B cell (primary cell): Measurements from ENCODE around the gene ATG7. TPM values are rescaled to one million over a fixed set of nuclear protein-coding genes. Genes with fewer than 3 reads are reported as not detected.

Source experiments
- ATAC-seq: fragments of 200-7000 bp; cut with Tn5 transposase; one replicate; pipeline ENCODE4 v1.10.0; 2021; ENCODE audit warnings: low read depth, mild to moderate bottlenecking, moderate number of reproducible peaks, moderate library complexity
- CTCF ChIA-PET: fragments of 350-600 bp; sonication (Branson Sonifier 250); formaldehyde crosslinking; loops from one replicate; lab custom pipeline; 2021; ENCODE audit warnings: antibody characterized with exemption, inconsistent platforms; lab: Charles Lee
- POLR2A ChIA-PET: fragments of 350-600 bp; sonication (Branson Sonifier 250); formaldehyde crosslinking; loops from one replicate; lab custom pipeline; 2021; ENCODE audit warnings: antibody characterized with exemption; lab: Charles Lee
- DNase-seq: peaks from one replicate; pipeline ENCODE4 v3.0.0; 2013
- H2AFZ ChIP-seq: 2 replicates; pipeline ENCODE4 v1.6.1; 2012; ENCODE audit warnings: mild to moderate bottlenecking, low read depth, low read length; ENCODE audit not compliant: insufficient read depth, poor library complexity, severe bottlenecking
- H3K27ac ChIP-seq, 2 donors: 1 replicate in 1 of 2; 2 replicates in 1 of 2; pipeline ENCODE4 v1.5.1; 2012 to 2013; ENCODE audit warnings: low read length in 2 of 2, mild to moderate bottlenecking in 2 of 2, moderate library complexity in 1 of 2
- H3K27me3 ChIP-seq, 4 experiments: fragments of 200-600 bp in 1 of 4; sonication (generic) in 1 of 4; replicated peaks in 1 of 4; 1 replicate in 2 of 4; 2 replicates in 2 of 4; pipeline versions ENCODE4 v1.6.1 to v1.7.0; 2013 to 2016; ENCODE audit warnings: low read length in 3 of 4, mild to moderate bottlenecking in 2 of 4, mixed read lengths in 1 of 4, moderate library complexity in 1 of 4; ENCODE audit not compliant: insufficient read depth in 4 of 4, control insufficient read depth in 3 of 4; ENCODE audit errors: control extremely low read depth in 1 of 4
- H3K36me3 ChIP-seq, 2 experiments: replicated peaks in 1 of 2; 1 replicate in 1 of 2; 2 replicates in 1 of 2; pipeline versions ENCODE4 v1.6.1 to v1.7.1; 2013; ENCODE audit warnings: low read length in 1 of 2; ENCODE audit not compliant: insufficient read depth in 2 of 2, control insufficient read depth in 1 of 2; ENCODE audit errors: control extremely low read depth in 1 of 2, extremely low read depth in 1 of 2
- H3K4me1 ChIP-seq, 2 donors: fragments of 200-600 bp in 1 of 2; sonication (generic) in 1 of 2; 1 replicate in 1 of 2; 2 replicates in 1 of 2; pipeline versions ENCODE4 v1.5.1 to v1.6.1; 2013 to 2017; ENCODE audit warnings: low read length in 2 of 2; ENCODE audit not compliant: control insufficient read depth in 2 of 2, insufficient read depth in 2 of 2
- H3K4me2 ChIP-seq: replicated peaks from 2 replicates; pipeline ENCODE3; 2012; ENCODE audit warnings: mild to moderate bottlenecking, low read depth, low read length; ENCODE audit not compliant: poor library complexity, severe bottlenecking
- H3K4me3 ChIP-seq, 5 experiments: fragments of 200-600 bp in 1 of 5; sonication (generic) in 1 of 5; 1 replicate in 3 of 5; 2 replicates in 2 of 5; pipeline versions ENCODE4 v1.5.1 to v1.7.0; 2011 to 2016; ENCODE audit warnings: low read length in 4 of 5, mild to moderate bottlenecking in 4 of 5, low read depth in 2 of 5, control low read depth in 1 of 5, moderate library complexity in 1 of 5; ENCODE audit not compliant: insufficient read depth in 1 of 5; ENCODE audit errors: control extremely low read depth in 1 of 5, extremely low read depth in 1 of 5
- H3K79me2 ChIP-seq: fragments of 200-600 bp; sonication (generic); one replicate; pipeline ENCODE4 v1.6.0; 2016; ENCODE audit warnings: low read length; ENCODE audit not compliant: control insufficient read depth, insufficient read depth
- H3K9ac ChIP-seq: fragments of 200-600 bp; sonication (generic); 2 replicates; pipeline ENCODE4 v1.6.1; 2017; ENCODE audit warnings: mild to moderate bottlenecking, low read length, moderate library complexity
- H3K9me3 ChIP-seq, 3 donors: one replicate each; pipeline versions ENCODE4 v1.6.1 to v1.7.1; 2013; ENCODE audit warnings: low read length in 2 of 3; ENCODE audit not compliant: control insufficient read depth in 2 of 3, insufficient read depth in 1 of 3; ENCODE audit errors: control extremely low read depth in 1 of 3
- H4K20me1 ChIP-seq: 2 replicates; pipeline ENCODE4 v1.6.0; 2012; ENCODE audit warnings: mild to moderate bottlenecking, low read length; ENCODE audit not compliant: insufficient read depth, control insufficient read depth, poor library complexity, severe bottlenecking
- H3K27ac Mint-ChIP-seq: one replicate; pipeline ENCODE4 v1.8.0; 2021; ENCODE audit warnings: mixed read lengths
- H3K27me3 Mint-ChIP-seq: one replicate; pipeline ENCODE4 v1.8.0; 2021; ENCODE audit warnings: mixed read lengths
- H3K4me1 Mint-ChIP-seq: one replicate; pipeline ENCODE4 v1.8.0; 2021; ENCODE audit warnings: mixed read lengths
- H3K4me3 Mint-ChIP-seq: one replicate; pipeline ENCODE4 v1.8.0; 2021; ENCODE audit warnings: mixed read lengths
- H3K9me3 Mint-ChIP-seq: one replicate; pipeline ENCODE4 v1.8.0; 2022; ENCODE audit warnings: mixed read lengths; ENCODE audit not compliant: insufficient read depth
- EZH2 ChIP-seq: IDR thresholded peaks from 2 replicates; pipeline ENCODE4 v1.6.1; 2012; ENCODE audit warnings: borderline replicate concordance, low read depth, mild to moderate bottlenecking, moderate library complexity, low read length; ENCODE audit not compliant: insufficient read depth, poor library complexity, severe bottlenecking
- WGBS: methylation state at CpG from one replicate; pipeline ENCODE4 v1.1.5; 2013; ENCODE audit warnings: missing lambda C conversion rate; ENCODE audit not compliant: insufficient coverage; 5-methylcytosine and 5-hydroxymethylcytosine counted together
- intact Hi-C: fragments of 100-400 bp; cut with micrococcal nuclease; formaldehyde crosslinking; loops from one replicate; pipeline ENCODE4 v1.10.0; 2022
- polyA plus RNA-seq: library from polyadenylated mRNA; depleted of rRNA; stranded (reverse); fragments of >200 nt; gene quantifications from 2 replicates; pipeline ENCODE4 v1.2.3, GENCODE V29; 2012
- total RNA-seq, 2 donors: library from RNA; stranded (reverse); fragments of 120-200 nt in 1 of 2; gene quantifications; 1 replicate in 1 of 2; 2 replicates in 1 of 2; pipeline versions ENCODE4 v1.2.3 to v1.2.4, GENCODE V29; 2013 to 2022
- TF ChIP-seq, protein P1 (sequence below): fragments of 200-600 bp; IDR thresholded peaks from one replicate; pipeline ENCODE4 v1.8.0; 2022; ENCODE audit warnings: antibody characterized with exemption, mild to moderate bottlenecking

ATG7 gene
- total and polyA plus RNA-seq, 2 donors (not counting 1 experiment from before 2014, with no cell fraction given), result 13.9 to 66.4 TPM

DNA sequence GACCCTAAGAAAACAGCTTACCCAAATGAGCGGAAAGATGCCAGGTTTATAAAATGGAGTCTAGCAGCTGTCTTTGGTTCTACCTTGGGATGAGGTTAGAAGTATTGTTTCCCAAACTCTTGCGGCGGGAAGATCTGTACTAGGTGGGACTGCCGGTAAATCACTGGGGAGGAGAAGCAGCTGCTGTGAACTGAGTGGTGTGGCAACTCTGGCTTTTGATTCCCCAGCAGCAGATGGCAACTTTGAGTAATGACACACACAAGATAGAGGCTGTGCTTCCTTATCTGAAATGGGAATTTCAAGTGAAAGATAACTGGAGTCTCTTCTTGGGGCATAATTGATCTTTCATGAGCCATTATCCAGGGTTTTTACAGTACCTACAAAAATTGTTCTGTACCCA lies 184.9 kb downstream of the ATG7 start:
- 100% methylated on average over 4 of the region's 4 CpGs for WGBS
- Histone ChIP-seq H3K27me3 (no peaks in the 10 kb centered on the region), H3K27ac (no peak overlapping the region), H3K4me1 (no peaks in the 10 kb centered on the region), H3K4me3 (no peak overlapping the region), H3K9me3 (no peaks in the 10 kb centered on the region), H3K4me2 (no peak overlapping the region), H3K36me3 (no peaks in the 10 kb centered on the region), H3K79me2 (no peaks in the 10 kb centered on the region), H2AFZ (no peak overlapping the region), H4K20me1 (no peaks in the 10 kb centered on the region), H3K9ac (no peak overlapping the region)
- intact Hi-C loops, result no loop called here
- ChIA-PET POLR2A (no interaction called here), CTCF (no interaction called here)
- Mint-ChIP-seq H3K4me3 (no peak overlapping the region), H3K4me1 (no peaks in the 10 kb centered on the region), H3K27ac (no peak overlapping the region), H3K27me3 (no peaks in the 10 kb centered on the region), H3K9me3 (no peaks in the 10 kb centered on the region)
- ATAC-seq, result no peak
- DNase-seq, result no peak
- TF ChIP-seq EZH2, result no peak
- TF ChIP-seq, protein P1, sequence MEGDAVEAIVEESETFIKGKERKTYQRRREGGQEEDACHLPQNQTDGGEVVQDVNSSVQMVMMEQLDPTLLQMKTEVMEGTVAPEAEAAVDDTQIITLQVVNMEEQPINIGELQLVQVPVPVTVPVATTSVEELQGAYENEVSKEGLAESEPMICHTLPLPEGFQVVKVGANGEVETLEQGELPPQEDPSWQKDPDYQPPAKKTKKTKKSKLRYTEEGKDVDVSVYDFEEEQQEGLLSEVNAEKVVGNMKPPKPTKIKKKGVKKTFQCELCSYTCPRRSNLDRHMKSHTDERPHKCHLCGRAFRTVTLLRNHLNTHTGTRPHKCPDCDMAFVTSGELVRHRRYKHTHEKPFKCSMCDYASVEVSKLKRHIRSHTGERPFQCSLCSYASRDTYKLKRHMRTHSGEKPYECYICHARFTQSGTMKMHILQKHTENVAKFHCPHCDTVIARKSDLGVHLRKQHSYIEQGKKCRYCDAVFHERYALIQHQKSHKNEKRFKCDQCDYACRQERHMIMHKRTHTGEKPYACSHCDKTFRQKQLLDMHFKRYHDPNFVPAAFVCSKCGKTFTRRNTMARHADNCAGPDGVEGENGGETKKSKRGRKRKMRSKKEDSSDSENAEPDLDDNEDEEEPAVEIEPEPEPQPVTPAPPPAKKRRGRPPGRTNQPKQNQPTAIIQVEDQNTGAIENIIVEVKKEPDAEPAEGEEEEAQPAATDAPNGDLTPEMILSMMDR, result no peak

DNA sequence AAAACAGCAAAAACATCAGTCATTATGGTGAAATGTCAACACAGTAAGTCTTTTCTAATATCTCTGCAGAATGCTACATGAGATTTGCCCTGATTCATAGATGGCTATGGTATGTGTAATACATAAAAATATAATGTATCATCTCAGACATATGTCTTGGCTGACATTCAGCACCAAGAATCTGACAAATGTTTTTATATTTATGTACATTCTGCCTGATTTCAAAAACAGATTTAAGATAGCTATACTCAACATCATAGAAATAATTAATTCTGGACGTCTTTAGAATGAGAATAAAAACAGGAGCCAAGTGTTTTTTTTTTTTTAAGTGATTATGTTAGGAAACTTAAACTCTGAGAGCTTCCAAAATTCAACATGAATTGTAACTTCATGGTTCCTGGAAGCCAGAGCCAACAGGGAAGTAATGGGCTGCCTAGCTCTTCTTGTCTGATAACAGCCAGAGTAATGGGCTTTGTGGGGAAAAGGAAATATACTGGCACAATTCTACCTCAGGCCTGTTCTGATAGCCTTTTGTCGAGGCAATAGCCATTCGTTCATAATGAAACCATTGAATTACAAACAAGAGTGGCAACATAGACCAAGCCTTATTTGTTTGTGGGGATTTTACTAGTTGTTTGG lies 187.1 kb downstream of the ATG7 start:
- Histone ChIP-seq H3K4me1 (no peaks in the 10 kb centered on the region), H3K27ac (no peak overlapping the region), H3K27me3 (no peaks in the 10 kb centered on the region), H3K36me3 (no peaks in the 10 kb centered on the region), H3K4me3 (no peak overlapping the region), H4K20me1 (no peaks in the 10 kb centered on the region), H3K9ac (no peak overlapping the region), H3K9me3 (no peaks in the 10 kb centered on the region), H3K4me2 (no peak overlapping the region), H2AFZ (no peak overlapping the region), H3K79me2 (no peaks in the 10 kb centered on the region)
- H3K4me1 Mint-ChIP-seq, result no peaks in the 10 kb centered on the region
- H3K9me3 Mint-ChIP-seq, result no peaks in the 10 kb centered on the region
- WGBS, result no CpG with 5 or more reads among the region's 3 CpGs
- ChIA-PET POLR2A (no interaction called here), CTCF (interaction anchor here (1.4 kb wide), 1 partner anchor 10 kb away, joined by 4 read pairs; no protein-coding TSS in a partner anchor)
- H3K27ac Mint-ChIP-seq, result no peak overlapping the region
- no peak for DNase-seq
- intact Hi-C loops, result no loop called here
- no peak overlapping the region for H3K4me3 Mint-ChIP-seq
- ATAC-seq, result no peak
- TF ChIP-seq, protein P1, result no peak
- TF ChIP-seq EZH2, result no peak
- no peaks in the 10 kb centered on the region for H3K27me3 Mint-ChIP-seq
